Subcutaneous abdominal adipose tissue (tissue), 5 donors: ENCODE measurements around the gene PSMA7.

Experiments used
- H3K27ac ChIP-seq: one replicate; pipeline ENCODE4 v1.7.0; 2013; ENCODE audit warnings: low read depth, mild to moderate bottlenecking, inconsistent platforms, low read length, moderate library complexity
- H3K27me3 ChIP-seq, 5 donors: one replicate each; pipeline ENCODE4 v1.7.0; 2013; ENCODE audit warnings: low read length in 5 of 5, inconsistent platforms in 1 of 5; ENCODE audit not compliant: control insufficient read depth in 5 of 5, insufficient read depth in 4 of 5
- H3K36me3 ChIP-seq, 5 donors: one replicate each; pipeline ENCODE4 v1.7.0; 2013; ENCODE audit warnings: low read length in 5 of 5; ENCODE audit not compliant: control insufficient read depth in 5 of 5, insufficient read depth in 5 of 5
- H3K4me1 ChIP-seq, 5 donors: one replicate each; pipeline ENCODE4 v1.7.0; 2013; ENCODE audit warnings: low read length in 5 of 5, mild to moderate bottlenecking in 3 of 5, moderate library complexity in 1 of 5; ENCODE audit not compliant: control insufficient read depth in 5 of 5, insufficient read depth in 5 of 5
- H3K4me3 ChIP-seq, 5 donors: one replicate each; pipeline ENCODE4 v1.7.0; 2013; ENCODE audit warnings: low read length in 5 of 5, low read depth in 1 of 5
- H3K9ac ChIP-seq, 5 donors: one replicate each; pipeline ENCODE4 v1.7.0; 2013; ENCODE audit warnings: low read length in 5 of 5, mild to moderate bottlenecking in 4 of 5, moderate library complexity in 3 of 5
- H3K9me3 ChIP-seq, 5 donors: one replicate each; pipeline ENCODE4 v1.7.0; 2013; ENCODE audit warnings: low read length in 5 of 5; ENCODE audit not compliant: control insufficient read depth in 5 of 5
- donor health status: healthy.
- donor health status: healthy.
- donor health status: healthy.
- donor health status: healthy.
- donor health status: healthy.

The PSMA7 gene

GRCh38 chr20:62143081-62143956, at the start of gene PSMA7, which contains the start of gene SS18L1:
Gene PSMA7 (minus strand): TSS chr20:62143394. CDS start chr20:62143303, 91 bp downstream.
Gene SS18L1 (plus strand): TSS chr20:62143769. CDS start chr20:62143821, 52 bp downstream.
- Histone ChIP-seq H3K36me3 (peaks cover 4 to 29% (median 21%) of the 10 kb centered on the region in 5 donors), H3K9me3 (no peaks in the 10 kb centered on the region), H3K4me1 (peaks cover 7 to 40% (median 35%) of the 10 kb centered on the region in 5 donors), H3K27ac (peak within 1 kb of the TSS; percentile 90), H3K27me3 (no peaks in the 10 kb centered on the region), H3K4me3 (peak within 1 kb of the TSS; percentile 75 to 82 (median 80)), H3K9ac (peak within 1 kb of the TSS; percentile 75 to 90 (median 85))

- Histone ChIP-seq H3K27me3 (no peaks in the 10 kb centered on the region), H3K9ac (no peak overlapping the region), H3K4me3 (no peak overlapping the region), H3K36me3 (peaks cover 2 to 46% (median 39%) of the 10 kb centered on the region in 5 donors), H3K27ac (no peak overlapping the region), H3K4me1 (peaks cover 0 to 1% (median 1%) of the 10 kb centered on the region in 5 donors), H3K9me3 (no peaks in the 10 kb centered on the region)
These were observed 49.4 kb upstream of the PSMA7 start for GRCh38 chr20:62192635-62193034.

- Histone ChIP-seq H3K27ac (no peak overlapping the region), H3K36me3 (peaks cover 0 to 41% (median 38%) of the 10 kb centered on the region in 5 donors), H3K9me3 (no peaks in the 10 kb centered on the region), H3K4me1 (peaks cover 0 to 8% (median 7%) of the 10 kb centered on the region in 5 donors), H3K27me3 (no peaks in the 10 kb centered on the region), H3K9ac (no peak overlapping the region), H3K4me3 (no peak overlapping the region)
These were observed 48.8 kb upstream of the PSMA7 start for GRCh38 chr20:62191781-62192559.

GRCh38 chr20:62190639-62191411, 47.6 kb upstream of the PSMA7 start:
- H3K27me3 ChIP-seq: no peaks in the 10 kb centered on the region
- no peak overlapping the region for H3K27ac ChIP-seq
- peaks cover 0 to 34% (median 32%) of the 10 kb centered on the region in 5 donors for H3K36me3 ChIP-seq
- H3K9ac ChIP-seq: peak overlapping the region in 1 of 5 donors; percentile 45
- peaks cover 0 to 11% (median 9%) of the 10 kb centered on the region in 5 donors for H3K4me1 ChIP-seq
- H3K4me3 ChIP-seq: no peak overlapping the region
- no peaks in the 10 kb centered on the region for H3K9me3 ChIP-seq

GRCh38 chr20:62186887-62187866, 44.0 kb upstream of the PSMA7 start:
- H3K9ac ChIP-seq: peak overlapping the region in 3 of 5 donors; percentile 48 to 68 (median 61)
- H3K4me3 ChIP-seq: no peak overlapping the region
- H3K4me1 ChIP-seq: peaks cover 5 to 27% (median 25%) of the 10 kb centered on the region in 5 donors
- H3K36me3 ChIP-seq: peaks cover 0 to 22% (median 12%) of the 10 kb centered on the region in 5 donors
- H3K27me3 ChIP-seq: no peaks in the 10 kb centered on the region
- H3K9me3 ChIP-seq: no peaks in the 10 kb centered on the region
- H3K27ac ChIP-seq: peak overlapping the region; percentile 57

GRCh38 chr20:62186096-62186426, 42.9 kb upstream of the PSMA7 start:
- Histone ChIP-seq H3K9ac (peak overlapping the region in 1 of 5 donors; percentile 10), H3K4me1 (peaks cover 5 to 31% (median 31%) of the 10 kb centered on the region in 5 donors), H3K4me3 (no peak overlapping the region), H3K27ac (no peak overlapping the region), H3K9me3 (no peaks in the 10 kb centered on the region), H3K27me3 (no peaks in the 10 kb centered on the region), H3K36me3 (peaks cover 0 to 15% (median 8%) of the 10 kb centered on the region in 5 donors)

GRCh38 chr20:62183426-62184142, 40.4 kb upstream of the PSMA7 start:
- H3K4me1 ChIP-seq: peaks cover 5 to 39% (median 31%) of the 10 kb centered on the region in 5 donors
- H3K27ac ChIP-seq: peak overlapping the region; percentile 87
- H3K9ac ChIP-seq: peak overlapping the region; percentile 87 to 98 (median 98)
- H3K4me3 ChIP-seq: peak overlapping the region; percentile 86 to 90 (median 89)
- no peaks in the 10 kb centered on the region for H3K9me3 ChIP-seq
- peaks cover 0 to 8% (median 7%) of the 10 kb centered on the region in 5 donors for H3K36me3 ChIP-seq
- no peaks in the 10 kb centered on the region for H3K27me3 ChIP-seq
